HG03196 (cell line): Measurements from ENCODE around the gene ONECUT3.

ENCODE experiments used
- ATAC-seq: cut with Tn5 transposase; IDR thresholded peaks from one replicate; pipeline ENCODE4 v1.9.1; 2021; ENCODE audit not compliant: unreplicated experiment

Gene ONECUT3

DNA sequence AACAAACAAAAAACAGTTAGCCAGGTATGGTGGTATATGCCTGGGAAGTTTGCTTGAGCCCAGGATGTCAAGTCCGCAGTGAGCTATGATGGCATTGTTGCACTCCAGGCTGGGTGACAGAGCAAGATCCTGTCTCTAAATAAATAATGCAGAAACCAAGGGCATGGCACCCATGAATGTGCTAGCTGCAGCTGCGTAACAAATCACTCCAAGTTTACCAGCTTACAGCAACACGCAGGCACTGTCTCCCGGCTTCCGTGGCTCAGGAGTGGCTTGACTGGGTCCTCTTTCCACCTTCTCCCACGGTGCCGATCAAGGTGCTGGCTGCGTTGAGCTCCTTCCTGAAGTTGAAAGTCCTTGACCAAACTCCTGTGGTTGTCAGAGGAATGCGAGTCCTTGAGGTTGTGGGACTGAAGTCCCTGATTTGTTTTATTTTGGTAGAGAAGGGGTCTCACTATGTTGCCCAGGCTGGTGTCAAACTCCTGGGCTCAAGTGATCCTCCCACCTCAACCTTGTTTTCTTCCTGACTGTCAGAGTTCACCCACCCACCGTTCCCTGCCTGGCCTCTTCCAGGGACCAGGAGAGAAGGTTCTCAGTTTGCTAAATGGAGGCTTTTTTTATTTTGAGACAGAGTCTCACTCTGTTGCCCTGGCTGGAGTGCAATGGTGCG lies 13.2 kb upstream of the ONECUT3 start:
- no peak for ATAC-seq

DNA sequence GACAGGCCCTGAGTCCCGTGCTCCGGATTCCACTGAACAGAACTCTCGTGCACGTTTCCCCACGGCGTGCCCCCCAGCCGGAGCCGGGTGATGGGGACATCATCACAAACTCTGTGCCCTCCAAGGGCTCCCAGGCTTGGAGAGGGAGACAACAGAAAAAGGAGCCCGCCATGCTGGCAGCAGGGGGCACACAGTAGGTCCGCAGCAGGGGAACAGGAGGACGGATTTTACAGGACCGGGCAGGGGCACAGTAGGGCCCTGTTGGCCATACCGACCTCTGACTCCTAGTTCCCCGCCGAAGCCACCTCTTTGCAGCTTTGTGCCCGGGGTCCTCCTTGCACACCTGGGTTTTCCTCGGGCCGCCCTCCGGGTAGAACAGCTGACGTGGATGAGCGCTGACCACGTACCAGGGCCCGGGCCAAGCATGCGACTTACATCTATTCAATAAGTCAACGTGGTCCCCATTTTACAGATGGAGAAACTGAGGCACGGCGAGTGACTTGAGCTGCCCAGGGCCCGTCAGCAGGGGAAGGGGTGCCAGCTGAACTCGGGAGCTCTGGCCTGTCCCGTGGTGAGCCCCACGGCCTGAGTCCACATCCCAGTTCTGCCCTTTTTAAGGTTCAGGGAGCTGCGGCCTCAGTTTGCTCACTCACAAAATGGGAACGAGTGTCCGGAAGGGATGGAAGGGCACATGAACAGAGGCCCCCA lies 10.2 kb upstream of the ONECUT3 start:
- ATAC-seq, result no peak

DNA sequence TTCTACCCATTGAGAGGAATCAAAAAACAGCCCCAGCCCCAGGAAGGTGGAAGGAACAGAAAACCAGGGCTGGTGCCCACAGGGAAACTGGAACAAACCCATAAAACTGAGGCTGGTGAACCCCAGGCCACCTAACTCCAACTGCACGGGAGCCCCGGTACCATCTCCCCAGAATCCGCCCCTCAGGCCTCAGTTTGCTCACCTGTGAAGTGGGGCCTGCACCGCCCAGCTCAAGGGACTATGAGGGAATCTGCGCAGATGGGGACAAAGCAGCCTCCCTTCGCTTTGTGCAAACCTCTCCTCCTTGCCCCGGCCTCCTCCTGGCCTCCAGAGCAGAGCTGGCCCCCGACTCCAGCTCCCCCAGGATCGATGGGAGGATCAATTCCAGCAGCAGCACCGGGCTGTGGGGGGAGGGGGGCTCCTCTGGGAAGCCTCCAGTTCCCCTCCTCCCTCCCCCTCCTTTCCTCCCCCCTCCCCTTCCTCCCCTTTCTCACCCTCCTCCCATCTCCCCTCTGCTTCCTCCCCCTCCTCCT lies 9.1 kb upstream of the ONECUT3 start:
- no peak for ATAC-seq

DNA sequence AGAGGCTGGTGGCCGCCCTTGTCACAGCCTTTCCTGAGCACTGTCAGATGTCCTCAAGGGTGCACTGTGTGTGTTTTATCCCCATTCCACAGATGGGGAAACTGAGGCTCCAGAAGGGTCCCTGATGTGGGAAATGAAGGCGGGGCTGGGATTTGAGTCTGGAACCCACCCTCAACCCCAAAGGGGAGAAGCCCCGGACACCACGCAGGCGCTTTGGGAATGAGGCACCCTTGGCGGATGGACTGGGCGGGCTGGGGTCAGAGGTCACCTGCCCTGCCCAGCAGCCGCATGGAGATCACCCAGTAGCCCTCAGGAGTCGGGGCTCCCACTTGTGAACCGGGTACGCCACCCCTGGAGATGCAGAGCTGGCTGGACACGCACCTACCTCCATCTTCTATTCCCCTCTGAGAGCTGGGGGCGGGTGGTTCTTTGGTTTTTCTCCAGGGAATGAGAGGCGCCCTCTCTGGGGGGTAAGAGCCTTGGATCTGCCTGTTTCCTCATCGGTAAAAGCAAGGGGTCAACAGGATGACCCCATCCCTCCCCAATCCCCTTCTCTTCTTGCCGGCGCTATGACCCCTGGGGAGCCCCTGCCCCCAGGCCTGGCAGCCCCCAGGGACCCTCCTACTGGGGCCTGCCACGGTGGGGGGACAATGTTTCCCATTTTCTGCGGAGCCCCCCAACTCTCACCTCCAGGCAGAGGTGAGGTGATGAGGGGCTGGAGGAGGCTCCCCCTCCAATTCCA lies 8.3 kb upstream of the ONECUT3 start:
- ATAC-seq, result no peak

DNA sequence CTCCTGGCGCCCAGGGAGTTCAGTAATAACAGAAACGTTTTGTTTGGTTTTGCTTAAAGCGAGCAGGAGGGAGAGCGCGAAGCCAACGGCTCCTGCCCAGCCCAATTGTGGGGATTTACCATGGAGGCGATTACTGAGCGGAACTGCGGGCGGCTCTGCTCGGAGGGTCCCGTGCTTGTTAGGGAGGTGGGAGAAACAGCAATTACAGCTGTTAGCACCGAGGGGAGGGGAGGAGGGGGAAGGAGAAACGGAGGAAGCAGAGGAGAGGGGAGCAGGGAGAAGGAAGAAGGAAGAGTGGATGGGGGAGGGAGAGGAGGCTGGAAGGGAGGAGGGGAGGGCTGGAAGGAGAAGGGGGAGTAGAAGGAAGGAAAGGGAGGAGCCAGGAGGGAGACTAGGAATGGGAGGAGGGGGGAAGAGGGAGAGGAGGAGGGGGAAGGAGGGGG lies 7.7 kb upstream of the ONECUT3 start:
- no peak for ATAC-seq

DNA sequence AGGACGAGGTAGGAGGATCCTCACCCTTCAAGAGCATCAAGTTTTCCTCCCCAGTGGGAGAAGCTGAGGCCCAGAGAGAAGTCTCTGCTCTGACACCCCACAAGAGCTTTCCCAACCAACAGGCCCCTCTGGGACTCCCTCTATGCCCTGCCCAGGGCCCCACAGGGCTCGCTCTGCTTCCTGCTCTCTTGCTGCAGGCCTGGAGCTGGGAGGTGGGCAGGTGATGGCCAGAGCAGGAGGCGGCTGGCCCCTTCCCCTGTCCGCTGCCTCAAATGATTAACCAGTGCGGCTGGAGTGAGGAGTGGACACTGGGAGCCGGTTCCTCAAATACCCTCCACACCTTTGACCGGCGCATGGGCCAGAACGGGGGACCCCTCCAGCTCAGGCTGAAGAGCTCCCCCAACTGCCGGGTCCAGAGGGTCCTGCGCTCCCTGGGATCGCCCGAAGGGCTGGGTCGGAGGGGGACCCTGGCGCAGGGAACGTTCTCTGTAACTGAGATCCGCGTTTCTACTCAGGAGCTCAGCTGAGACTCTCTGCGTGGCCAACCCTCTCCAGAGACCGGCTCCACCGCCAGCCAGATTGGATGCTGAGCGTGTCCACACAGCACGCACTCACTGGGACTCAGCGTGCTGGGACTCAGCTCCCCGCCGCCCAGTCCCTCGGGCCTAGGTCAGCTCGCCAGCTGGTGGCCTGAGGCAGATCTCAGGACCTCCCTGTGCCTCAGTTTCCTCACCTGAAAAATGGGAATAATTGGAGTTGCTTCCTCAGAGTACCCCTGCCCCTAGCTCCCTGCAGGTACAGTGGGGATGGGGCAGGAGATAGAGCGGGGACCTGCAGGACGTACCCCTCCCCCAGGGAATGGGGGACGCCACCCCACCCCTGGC lies 6.7 kb upstream of the ONECUT3 start:
- no peak for ATAC-seq

DNA sequence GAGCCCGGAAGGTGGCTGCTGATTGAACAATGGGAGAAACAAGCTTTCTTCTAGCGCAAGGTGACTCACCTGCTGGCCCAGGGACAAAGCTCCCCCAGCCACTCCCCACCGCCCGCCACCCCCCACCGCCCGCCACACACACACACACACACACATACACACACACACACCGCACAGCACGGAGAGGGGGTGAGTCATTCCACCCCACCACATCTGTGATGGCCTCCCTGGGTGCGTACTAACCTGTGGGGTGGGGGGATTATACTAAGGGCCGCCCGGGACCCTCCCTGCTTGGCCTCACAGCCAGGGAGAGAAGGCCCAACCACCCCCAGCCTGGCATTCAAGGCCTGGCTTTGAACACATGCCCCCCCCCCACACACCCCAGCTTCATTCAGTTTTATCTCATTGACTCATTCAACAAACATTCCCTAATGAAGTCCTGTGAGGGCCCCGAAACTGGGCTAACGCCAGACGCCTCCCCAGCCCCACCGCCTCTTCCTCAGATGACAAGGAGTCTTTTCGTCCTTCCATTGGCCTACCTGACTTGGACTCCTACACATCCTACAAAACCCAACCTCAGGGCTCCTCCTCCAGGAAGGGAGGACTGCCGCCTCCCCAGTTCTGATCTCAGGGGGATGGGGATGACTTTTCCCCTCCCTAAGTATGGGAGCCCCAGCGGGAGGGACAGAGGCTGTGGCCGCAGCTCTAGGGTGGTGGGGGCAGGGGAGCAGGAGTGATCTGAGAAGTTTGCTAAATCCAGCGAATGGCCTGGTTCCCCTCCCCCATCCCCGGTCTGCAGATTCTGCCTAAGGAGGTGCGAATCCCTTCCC lies 5.8 kb upstream of the ONECUT3 start:
- ATAC-seq, result no peak

DNA sequence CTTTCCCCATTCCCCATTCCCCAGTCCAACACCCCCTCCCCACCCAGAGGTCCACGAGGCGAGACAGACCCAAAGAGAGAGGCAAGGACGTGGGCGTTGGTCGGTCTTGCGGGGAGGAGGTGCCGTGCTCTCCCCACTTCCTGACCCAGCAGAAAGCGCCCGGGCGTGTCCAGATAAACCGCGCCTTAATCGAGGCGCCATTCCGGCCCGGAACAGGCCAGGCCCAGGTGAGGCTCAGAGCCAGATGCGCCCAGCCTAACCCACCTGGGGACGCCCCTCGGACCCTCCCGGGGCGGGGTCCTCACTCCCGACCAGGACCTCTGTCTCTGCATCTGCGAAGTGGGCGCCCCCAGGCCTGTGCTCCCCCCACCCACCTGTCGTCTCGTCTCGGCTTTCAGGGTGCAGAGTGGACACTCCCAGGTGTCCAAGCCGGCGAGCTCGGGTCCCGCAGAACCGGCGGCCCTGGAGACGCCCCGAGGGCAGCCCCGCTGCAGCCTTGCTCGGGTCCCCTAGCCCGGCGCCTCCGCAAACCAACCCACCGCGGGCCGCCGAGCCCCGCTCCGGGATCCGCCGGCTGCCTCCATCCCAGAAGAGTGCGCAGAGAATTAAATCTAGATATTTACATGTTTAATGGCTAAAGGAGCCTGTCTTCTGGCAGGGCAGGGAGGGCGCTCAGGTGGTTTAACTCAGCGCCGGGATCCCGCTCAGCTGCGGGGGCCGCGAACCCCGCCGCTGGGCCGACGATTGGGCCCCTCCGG lies 5.0 kb upstream of the ONECUT3 start:
- ATAC-seq, result no peak

DNA sequence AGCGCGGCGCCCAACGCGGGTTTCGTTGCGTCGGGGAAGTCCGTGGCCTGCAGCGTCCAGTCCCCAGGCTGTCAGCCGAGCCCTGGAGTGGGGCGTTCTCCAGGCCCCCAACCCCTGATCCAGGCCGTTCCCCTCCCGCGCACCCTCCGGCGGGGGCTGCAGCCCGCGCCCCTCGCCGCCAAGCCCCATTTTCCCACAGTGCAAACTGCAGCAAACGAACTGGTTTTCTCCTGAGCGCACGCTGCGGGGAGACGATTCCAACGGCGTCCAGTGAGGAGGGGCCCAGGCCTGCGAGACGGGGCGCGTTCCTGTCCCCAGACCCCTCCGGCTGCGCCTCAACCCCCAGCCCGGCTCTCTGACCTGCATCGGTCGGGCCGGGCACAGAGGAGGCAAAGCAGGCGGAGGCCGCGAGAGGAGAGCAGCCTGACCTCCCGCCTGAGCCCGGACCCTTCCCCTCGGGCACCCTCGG lies 4.4 kb upstream of the ONECUT3 start:
- no peak for ATAC-seq

DNA sequence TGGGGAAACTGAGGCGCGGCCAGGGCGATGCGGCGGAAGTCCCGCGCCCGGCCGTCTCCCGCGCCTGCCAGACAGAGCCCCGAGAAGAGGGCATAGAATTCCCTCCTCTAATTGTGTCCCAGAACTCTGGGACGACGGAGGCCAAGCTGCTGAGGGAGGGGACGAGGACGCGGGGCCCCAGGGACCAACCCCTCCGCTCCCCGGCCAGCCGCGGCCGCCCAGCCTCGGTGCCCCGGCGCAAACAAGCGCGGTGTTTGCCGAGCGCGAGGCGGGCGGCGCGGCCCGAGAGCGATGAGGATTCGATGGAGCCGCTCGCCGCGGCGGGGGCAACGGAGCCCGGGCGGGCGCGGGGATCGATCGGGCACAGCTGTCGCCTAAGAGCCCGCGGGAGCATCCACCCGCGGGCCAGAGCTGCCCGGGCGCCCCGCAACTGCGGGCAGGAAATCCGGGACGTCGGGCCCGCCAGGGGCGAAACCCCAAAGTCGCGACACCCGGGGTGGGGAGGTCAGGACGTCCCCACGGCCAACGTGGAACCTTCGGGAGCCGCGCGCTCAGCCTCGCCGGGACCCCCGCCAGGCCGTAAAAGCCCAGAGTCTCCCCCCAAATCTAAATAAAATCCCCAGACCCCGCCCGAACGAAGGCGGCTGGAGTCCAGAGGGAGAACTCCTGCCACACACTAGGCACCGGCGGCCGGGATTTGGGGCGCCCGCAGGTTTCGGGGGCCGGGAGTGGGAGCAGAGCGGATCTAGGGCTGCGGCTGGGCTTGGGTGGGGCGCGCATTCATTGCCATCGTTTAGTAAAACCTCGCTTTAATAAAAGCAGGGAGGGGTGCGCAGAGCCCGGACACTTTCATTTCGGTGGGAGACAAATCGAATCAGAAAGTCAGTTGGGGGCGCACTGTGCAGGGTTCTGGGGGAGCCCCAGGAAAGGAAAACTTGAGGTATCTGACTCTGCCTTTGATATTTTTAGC lies 3.6 kb upstream of the ONECUT3 start:
- no peak for ATAC-seq

DNA sequence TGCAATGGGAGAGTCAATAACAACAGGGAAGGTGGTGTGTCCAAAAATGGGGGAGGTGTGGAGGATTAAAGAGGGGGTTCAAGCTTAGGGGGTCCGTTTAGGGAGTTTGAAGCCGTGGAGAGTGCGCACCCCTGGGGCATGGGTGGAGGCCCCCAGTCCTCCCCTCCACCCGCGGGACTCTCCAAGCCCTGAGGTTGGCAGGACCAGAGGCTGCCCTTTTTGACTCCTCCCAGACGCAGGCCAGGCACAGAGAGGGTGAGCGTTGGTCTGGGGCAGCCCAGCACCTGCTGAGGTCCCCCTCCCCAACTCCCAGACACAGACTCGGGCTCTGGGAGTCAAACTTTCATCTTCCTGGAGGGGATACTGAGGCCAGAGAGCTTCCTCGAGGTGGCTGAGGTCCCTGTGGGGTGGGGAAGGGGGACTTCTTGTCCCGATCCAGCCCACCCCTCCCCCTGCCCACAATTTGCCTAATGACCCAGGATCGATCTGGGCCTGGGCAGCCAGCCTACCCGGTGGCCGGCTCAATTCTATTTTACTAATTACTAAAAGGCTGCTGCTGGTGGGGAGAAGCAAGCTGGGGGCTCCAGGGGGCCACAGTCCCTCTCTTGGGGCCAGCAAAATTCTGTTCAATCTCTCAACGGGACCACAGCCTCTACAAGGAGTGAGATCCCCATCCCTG lies 2.8 kb upstream of the ONECUT3 start:
- no peak for ATAC-seq

DNA sequence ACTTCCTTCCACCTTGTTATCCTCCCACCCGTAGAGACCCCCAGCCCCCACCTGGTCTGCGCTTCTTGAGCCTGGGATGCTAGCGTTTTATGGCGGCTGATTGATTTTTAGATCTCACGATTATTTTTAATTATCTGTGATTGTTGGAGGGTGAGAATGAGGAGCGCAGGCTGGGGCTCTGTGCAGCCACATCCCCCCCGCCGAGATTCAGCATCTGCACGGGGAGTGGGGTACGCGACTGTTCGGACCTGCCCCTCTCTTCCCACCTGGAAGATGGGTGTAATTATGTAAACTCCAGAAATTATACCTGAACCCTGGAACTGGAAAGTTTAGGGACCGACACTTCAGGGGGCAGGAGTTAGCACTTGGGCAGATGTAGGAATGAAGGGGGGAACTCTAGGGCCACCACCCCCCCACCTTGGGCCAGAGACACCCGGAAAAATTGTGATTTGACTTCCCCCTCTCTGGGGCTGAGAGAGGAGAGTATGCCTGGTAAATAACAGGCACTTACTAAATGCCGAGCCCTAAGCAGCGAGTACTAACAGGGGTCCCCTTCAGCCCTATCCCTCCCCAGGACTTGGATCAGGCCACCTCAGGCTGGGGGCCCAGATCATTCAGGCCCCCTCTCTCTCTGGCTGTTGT lies 1.8 kb upstream of the ONECUT3 start:
- no peak for ATAC-seq

DNA sequence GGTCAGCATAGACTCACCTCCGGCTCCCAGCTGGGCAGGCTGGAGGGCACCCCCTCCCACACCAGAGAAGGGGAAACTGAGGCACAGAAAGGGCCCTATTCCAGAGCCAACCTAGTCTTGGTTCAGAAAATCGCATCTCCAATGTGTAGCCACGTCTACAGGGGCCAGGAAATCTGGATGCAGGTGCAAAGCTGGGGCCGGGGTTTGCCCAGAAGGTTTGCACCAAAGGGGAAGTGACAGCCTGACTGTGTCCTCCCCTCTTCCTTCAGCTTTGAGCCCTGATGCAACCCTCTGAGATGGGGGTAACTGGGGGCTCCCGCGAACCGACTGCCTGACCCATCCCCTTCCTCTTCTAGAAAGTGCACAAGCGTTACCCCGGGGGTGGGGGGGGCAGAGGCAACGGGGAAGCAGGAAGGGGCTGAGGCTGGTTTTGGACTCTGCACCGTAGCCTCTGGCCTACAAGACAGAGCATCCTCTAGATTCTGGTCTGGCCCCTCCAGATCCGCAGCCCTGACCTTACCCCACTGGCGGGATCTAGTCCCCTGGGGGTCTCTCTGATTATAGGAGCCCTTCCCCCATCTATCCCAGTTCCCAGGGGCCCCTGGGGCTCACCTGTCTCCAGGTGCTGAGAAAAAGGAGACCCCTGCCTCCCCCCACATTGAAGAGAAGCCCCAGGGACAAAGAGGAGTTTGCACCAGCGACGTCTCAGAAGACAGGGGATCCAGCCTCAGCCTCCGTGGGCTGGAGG lies 1.1 kb upstream of the ONECUT3 start:
- no peak for ATAC-seq

DNA sequence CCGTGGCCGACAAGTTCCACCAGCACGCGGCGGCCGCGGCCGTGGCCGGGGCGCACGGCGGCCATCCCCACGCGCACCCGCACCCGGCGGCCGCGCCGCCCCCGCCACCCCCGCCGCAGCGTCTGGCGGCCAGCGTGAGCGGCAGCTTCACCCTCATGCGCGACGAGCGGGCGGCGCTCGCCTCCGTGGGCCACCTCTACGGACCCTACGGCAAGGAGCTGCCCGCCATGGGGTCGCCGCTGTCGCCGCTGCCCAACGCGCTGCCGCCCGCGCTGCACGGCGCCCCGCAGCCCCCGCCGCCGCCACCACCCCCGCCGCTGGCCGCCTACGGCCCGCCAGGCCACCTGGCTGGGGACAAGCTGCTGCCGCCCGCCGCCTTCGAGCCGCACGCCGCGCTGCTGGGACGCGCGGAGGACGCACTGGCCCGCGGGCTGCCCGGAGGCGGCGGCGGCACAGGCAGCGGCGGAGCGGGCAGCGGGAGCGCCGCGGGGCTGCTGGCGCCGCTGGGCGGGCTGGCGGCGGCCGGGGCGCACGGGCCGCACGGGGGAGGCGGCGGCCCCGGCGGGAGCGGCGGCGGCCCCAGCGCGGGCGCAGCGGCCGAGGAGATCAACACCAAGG lies 821 bp downstream of the ONECUT3 start:
- ATAC-seq, result no peak

DNA sequence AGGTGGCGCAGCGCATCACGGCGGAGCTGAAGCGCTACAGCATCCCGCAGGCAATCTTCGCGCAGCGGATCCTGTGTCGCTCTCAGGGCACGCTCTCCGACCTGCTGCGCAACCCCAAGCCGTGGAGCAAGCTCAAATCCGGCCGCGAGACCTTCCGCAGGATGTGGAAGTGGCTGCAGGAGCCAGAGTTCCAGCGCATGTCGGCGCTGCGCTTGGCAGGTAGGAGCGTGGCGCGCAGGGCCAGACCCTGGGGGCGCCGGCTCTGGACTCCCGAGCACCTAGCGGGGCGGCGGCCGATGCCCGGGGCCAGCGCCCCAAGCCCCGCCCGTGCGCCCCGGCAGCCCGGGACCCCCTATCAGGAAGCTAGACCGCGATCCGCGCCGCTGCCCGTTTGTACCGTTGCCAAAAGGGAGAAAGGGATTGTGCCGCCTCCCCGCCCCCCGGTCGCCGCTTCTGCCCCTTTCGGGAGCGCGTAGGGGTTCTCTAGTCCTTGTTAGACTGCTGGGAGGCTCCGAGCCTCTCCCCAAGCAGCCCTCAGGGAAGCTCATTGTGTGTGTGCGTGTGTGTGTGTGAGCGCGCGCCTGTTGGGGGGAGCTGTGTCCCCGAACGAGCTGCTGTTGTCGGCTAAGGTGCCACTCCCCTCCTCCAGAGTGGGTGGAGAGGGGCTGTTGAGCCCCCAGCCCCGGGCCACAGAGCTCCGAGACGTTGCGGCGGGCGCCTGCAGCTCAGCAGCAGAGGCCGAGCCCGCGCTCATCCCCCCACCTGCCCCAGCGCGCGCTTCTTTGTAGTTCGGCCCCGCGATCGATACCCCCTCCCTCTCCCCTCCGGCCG lies 1.5 kb downstream of the ONECUT3 start:
- no peak for ATAC-seq
